H1 (cell line): Measurements from ENCODE around the gene DCAF12L1. TPM values are rescaled to one million over a fixed set of nuclear protein-coding genes. Genes with fewer than 3 reads are reported as not detected.

Source experiments
- polyA plus RNA-seq, 7 experiments: library from polyadenylated mRNA; depleted of rRNA in 3 of 7; stranded (reverse) in 5 of 7; unstranded in 2 of 7; fragments of >200 nt in 5 of 7; fragments of 200-250 nt in 2 of 7; gene quantifications; 1 replicate in 5 of 7; 2 replicates in 1 of 7; 4 replicates in 1 of 7; pipeline versions ENCODE4 v1.2.1 to v1.2.3, GENCODE V29; 2011 to 2013; ENCODE audit warnings: missing spikeins in 2 of 7, mixed read lengths in 2 of 7
- total RNA-seq: library from RNA; stranded (reverse); fragmentation: NEBNext Ultra II Directional; extraction: Animal tissue kit (Norgen Biotek cat#: 25700); gene quantifications from 2 replicates; pipeline ENCODE4 v1.2.1, GENCODE V29; 2021
- TF ChIP-seq, protein P1 (sequence below): fragments of 300-600 bp; sonication (generic); IDR thresholded peaks from 2 replicates; pipeline ENCODE4 v1.7.1; 2012; ENCODE audit warnings: low read length, moderate library complexity, mild to moderate bottlenecking, inconsistent platforms; ENCODE audit not compliant: insufficient replicate concordance

The DCAF12L1 gene
- total and polyA plus RNA-seq, 2 of the 8 experiments (the other 6 are each of a cell fraction or from before 2014, with no cell fraction given): 0.27 to 5.3 TPM

DNA sequence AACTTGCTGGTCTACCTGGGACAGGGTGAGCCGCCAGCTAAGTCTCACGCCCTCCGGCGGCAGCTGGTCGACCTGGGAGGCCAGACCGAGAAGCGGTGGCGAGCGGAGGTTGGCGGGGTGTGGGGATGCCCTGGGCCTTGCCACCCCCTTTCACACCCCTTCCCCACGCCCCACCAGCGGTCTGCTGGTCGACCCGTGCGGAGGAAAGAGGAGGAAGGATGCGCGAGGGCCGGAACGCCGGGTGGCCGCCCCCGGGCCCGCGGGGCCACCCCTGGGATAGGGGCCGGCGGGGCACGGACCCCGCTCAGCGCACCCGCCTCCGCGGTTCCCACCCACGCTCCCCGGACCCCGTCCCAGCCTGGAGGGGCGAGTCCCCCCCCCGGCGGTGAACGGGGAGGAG, 28.3 kb upstream of the DCAF12L1 start (continued):
- TF ChIP-seq, protein P1, sequence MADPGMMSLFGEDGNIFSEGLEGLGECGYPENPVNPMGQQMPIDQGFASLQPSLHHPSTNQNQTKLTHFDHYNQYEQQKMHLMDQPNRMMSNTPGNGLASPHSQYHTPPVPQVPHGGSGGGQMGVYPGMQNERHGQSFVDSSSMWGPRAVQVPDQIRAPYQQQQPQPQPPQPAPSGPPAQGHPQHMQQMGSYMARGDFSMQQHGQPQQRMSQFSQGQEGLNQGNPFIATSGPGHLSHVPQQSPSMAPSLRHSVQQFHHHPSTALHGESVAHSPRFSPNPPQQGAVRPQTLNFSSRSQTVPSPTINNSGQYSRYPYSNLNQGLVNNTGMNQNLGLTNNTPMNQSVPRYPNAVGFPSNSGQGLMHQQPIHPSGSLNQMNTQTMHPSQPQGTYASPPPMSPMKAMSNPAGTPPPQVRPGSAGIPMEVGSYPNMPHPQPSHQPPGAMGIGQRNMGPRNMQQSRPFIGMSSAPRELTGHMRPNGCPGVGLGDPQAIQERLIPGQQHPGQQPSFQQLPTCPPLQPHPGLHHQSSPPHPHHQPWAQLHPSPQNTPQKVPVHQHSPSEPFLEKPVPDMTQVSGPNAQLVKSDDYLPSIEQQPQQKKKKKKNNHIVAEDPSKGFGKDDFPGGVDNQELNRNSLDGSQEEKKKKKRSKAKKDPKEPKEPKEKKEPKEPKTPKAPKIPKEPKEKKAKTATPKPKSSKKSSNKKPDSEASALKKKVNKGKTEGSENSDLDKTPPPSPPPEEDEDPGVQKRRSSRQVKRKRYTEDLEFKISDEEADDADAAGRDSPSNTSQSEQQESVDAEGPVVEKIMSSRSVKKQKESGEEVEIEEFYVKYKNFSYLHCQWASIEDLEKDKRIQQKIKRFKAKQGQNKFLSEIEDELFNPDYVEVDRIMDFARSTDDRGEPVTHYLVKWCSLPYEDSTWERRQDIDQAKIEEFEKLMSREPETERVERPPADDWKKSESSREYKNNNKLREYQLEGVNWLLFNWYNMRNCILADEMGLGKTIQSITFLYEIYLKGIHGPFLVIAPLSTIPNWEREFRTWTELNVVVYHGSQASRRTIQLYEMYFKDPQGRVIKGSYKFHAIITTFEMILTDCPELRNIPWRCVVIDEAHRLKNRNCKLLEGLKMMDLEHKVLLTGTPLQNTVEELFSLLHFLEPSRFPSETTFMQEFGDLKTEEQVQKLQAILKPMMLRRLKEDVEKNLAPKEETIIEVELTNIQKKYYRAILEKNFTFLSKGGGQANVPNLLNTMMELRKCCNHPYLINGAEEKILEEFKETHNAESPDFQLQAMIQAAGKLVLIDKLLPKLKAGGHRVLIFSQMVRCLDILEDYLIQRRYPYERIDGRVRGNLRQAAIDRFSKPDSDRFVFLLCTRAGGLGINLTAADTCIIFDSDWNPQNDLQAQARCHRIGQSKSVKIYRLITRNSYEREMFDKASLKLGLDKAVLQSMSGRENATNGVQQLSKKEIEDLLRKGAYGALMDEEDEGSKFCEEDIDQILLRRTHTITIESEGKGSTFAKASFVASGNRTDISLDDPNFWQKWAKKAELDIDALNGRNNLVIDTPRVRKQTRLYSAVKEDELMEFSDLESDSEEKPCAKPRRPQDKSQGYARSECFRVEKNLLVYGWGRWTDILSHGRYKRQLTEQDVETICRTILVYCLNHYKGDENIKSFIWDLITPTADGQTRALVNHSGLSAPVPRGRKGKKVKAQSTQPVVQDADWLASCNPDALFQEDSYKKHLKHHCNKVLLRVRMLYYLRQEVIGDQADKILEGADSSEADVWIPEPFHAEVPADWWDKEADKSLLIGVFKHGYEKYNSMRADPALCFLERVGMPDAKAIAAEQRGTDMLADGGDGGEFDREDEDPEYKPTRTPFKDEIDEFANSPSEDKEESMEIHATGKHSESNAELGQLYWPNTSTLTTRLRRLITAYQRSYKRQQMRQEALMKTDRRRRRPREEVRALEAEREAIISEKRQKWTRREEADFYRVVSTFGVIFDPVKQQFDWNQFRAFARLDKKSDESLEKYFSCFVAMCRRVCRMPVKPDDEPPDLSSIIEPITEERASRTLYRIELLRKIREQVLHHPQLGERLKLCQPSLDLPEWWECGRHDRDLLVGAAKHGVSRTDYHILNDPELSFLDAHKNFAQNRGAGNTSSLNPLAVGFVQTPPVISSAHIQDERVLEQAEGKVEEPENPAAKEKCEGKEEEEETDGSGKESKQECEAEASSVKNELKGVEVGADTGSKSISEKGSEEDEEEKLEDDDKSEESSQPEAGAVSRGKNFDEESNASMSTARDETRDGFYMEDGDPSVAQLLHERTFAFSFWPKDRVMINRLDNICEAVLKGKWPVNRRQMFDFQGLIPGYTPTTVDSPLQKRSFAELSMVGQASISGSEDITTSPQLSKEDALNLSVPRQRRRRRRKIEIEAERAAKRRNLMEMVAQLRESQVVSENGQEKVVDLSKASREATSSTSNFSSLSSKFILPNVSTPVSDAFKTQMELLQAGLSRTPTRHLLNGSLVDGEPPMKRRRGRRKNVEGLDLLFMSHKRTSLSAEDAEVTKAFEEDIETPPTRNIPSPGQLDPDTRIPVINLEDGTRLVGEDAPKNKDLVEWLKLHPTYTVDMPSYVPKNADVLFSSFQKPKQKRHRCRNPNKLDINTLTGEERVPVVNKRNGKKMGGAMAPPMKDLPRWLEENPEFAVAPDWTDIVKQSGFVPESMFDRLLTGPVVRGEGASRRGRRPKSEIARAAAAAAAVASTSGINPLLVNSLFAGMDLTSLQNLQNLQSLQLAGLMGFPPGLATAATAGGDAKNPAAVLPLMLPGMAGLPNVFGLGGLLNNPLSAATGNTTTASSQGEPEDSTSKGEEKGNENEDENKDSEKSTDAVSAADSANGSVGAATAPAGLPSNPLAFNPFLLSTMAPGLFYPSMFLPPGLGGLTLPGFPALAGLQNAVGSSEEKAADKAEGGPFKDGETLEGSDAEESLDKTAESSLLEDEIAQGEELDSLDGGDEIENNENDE: no peak
- TF ChIP-seq, all 59 proteins: peak for 0
